Fibroblast of skin of right biceps (primary cell): ENCODE results near the gene RTN4RL1.
"Not testable (repeated sequence)": the region's sequence is repeated elsewhere in the genome, so short reads cannot be mapped to it uniquely, and the experiment has no call there.

Source experiments
- DNase-seq: peaks from one replicate; pipeline ENCODE4 v3.0.0-alpha.2; 2013

RTN4RL1 gene

GRCh38 chr17:1999557-2000251, 25.4 kb downstream of the RTN4RL1 start:
- DNase-seq, result no peak

- no peak for DNase-seq
Measured at GRCh38 chr17:1997927-1998742, 27.0 kb downstream of the RTN4RL1 start.

GRCh38 chr17:1997289-1997926, 27.7 kb downstream of the RTN4RL1 start:
- no peak for DNase-seq

GRCh38 chr17:1996800-1997288, 28.3 kb downstream of the RTN4RL1 start:
- DNase-seq, result no peak

GRCh38 chr17:1995907-1996799, 29.0 kb downstream of the RTN4RL1 start:
- no peak for DNase-seq

- DNase-seq, result no peak
Measured at GRCh38 chr17:1995321-1995892, 29.7 kb downstream of the RTN4RL1 start.

GRCh38 chr17:1994707-1995106, 30.4 kb downstream of the RTN4RL1 start:
- DNase-seq, result no peak

GRCh38 chr17:1992541-1992940, 32.6 kb downstream of the RTN4RL1 start:
- DNase-seq, result no peak

GRCh38 chr17:1989135-1989534, 36.0 kb downstream of the RTN4RL1 start:
- DNase-seq, result peak; percentile 93

- no peak for DNase-seq
Measured at GRCh38 chr17:1986783-1987451, 38.2 kb downstream of the RTN4RL1 start.

- no peak for DNase-seq
Measured at GRCh38 chr17:1985686-1986085, 39.4 kb downstream of the RTN4RL1 start.

GRCh38 chr17:1985093-1985492, 40.0 kb downstream of the RTN4RL1 start:
- DNase-seq, result no peak

GRCh38 chr17:1982793-1983366, 42.3 kb downstream of the RTN4RL1 start:
- DNase-seq, result not testable (repeated sequence)

- no peak for DNase-seq
Measured at GRCh38 chr17:1980665-1981250, 44.4 kb downstream of the RTN4RL1 start.

- no peak for DNase-seq
Measured at GRCh38 chr17:1979182-1979985, 45.8 kb downstream of the RTN4RL1 start.

- no peak for DNase-seq
Measured at GRCh38 chr17:1978396-1978949, 46.7 kb downstream of the RTN4RL1 start.

- no peak for DNase-seq
Measured at GRCh38 chr17:1977583-1978395, 47.3 kb downstream of the RTN4RL1 start.

- DNase-seq, result no peak
Measured at GRCh38 chr17:1976683-1977064, 48.5 kb downstream of the RTN4RL1 start.
